ENCODE results near the gene EDRF1.
A peak's percentile ranks its signal among the peaks of the same experiment; 100 is the strongest.

Gene EDRF1

DNA sequence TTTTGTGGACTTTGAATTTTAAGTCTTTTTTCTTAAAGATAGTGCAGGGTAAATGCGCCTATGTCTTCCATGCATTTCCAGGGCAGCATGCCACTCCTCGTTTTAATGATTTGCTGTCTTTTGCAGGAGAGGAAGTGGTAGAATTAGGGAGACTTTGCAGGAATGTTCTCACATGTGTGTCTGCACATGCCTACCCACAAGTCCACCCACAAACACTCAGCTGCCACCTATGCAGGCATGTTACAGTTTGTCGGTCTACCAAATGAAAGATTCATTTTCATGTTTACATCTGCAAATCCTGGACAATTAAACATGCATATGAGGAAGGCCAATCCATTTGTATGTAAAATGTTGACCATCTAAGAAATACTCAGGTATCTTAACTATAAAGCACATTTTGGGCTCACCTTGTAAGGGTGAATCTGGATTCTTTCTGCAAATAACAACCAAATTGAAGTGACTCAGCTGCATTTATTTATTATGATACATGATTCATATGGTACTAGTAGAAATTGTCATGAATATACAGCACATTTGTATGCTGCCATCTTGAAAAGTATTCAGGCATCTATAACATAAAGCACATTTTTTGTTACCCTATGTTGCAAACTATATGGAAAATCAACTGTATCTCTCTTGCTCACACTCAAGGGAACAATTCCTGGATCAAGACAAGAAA is 31.9 kb upstream of the EDRF1 start:
- H3K9me3 ChIP-seq (ENCODE audit: control insufficient read depth, insufficient read depth, low read depth, low read length) = no peaks in the 10 kb centered on the region
- H3K27ac ChIP-seq (ENCODE audit: extremely low read depth, low read depth, low read length) = no peak overlapping the region
- no peak for TF ChIP-seq ZNF701 (tag by site-specific recombination; IDR thresholded peaks at IDR 0.05)
- no peak for TF ChIP-seq ZIC2 (tag by site-specific recombination; IDR thresholded peaks at IDR 0.05)
- TF ChIP-seq, protein P1, sequence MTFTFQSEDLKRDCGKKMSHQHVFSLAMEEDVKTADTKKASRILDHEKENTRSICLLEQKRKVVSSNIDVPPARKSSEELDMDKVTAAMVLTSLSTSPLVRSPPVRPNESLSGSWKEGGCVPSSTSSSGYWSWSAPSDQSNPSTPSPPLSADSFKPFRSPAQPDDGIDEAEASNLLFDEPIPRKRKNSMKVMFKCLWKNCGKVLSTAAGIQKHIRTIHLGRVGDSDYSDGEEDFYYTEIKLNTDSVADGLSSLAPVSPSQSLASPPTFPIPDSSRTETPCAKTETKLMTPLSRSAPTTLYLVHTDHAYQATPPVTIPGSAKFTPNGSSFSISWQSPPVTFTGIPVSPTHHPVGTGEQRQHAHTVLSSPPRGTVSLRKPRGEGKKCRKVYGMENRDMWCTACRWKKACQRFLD (tag by site-specific recombination; IDR thresholded peaks at IDR 0.05) = no peak
- TF ChIP-seq, protein P2, sequence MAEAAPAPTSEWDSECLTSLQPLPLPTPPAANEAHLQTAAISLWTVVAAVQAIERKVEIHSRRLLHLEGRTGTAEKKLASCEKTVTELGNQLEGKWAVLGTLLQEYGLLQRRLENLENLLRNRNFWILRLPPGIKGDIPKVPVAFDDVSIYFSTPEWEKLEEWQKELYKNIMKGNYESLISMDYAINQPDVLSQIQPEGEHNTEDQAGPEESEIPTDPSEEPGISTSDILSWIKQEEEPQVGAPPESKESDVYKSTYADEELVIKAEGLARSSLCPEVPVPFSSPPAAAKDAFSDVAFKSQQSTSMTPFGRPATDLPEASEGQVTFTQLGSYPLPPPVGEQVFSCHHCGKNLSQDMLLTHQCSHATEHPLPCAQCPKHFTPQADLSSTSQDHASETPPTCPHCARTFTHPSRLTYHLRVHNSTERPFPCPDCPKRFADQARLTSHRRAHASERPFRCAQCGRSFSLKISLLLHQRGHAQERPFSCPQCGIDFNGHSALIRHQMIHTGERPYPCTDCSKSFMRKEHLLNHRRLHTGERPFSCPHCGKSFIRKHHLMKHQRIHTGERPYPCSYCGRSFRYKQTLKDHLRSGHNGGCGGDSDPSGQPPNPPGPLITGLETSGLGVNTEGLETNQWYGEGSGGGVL (tag by site-specific recombination; IDR thresholded peaks at IDR 0.05) = no peak
- TF ChIP-seq ZNF19 (tag by site-specific recombination; IDR thresholded peaks at IDR 0.05; ENCODE audit: low read depth) = no peak
- TF ChIP-seq, protein P3, sequence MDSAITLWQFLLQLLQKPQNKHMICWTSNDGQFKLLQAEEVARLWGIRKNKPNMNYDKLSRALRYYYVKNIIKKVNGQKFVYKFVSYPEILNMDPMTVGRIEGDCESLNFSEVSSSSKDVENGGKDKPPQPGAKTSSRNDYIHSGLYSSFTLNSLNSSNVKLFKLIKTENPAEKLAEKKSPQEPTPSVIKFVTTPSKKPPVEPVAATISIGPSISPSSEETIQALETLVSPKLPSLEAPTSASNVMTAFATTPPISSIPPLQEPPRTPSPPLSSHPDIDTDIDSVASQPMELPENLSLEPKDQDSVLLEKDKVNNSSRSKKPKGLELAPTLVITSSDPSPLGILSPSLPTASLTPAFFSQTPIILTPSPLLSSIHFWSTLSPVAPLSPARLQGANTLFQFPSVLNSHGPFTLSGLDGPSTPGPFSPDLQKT (IDR thresholded peaks at IDR 0.05; ENCODE audit: borderline replicate concordance, low read depth, low read length) = no peak
- POLR2A ChIA-PET = no interaction called here
- H3K4me3 ChIP-seq (ENCODE audit: low read depth, low read length) = no peak overlapping the region
- H3K4me1 ChIP-seq (ENCODE audit: control insufficient read depth, insufficient read depth, low read length) = peaks cover 26% of the 10 kb centered on the region
- CTCF ChIA-PET = interaction anchor here (0.7 kb wide), 1 partner anchor 695 kb away, joined by 4 read pairs; no protein-coding TSS in a partner anchor
- no peaks in the 10 kb centered on the region for H3K36me3 ChIP-seq (ENCODE audit: control insufficient read depth in 2 of 2, insufficient read depth in 1 of 2, low read length in 2 of 2)

DNA sequence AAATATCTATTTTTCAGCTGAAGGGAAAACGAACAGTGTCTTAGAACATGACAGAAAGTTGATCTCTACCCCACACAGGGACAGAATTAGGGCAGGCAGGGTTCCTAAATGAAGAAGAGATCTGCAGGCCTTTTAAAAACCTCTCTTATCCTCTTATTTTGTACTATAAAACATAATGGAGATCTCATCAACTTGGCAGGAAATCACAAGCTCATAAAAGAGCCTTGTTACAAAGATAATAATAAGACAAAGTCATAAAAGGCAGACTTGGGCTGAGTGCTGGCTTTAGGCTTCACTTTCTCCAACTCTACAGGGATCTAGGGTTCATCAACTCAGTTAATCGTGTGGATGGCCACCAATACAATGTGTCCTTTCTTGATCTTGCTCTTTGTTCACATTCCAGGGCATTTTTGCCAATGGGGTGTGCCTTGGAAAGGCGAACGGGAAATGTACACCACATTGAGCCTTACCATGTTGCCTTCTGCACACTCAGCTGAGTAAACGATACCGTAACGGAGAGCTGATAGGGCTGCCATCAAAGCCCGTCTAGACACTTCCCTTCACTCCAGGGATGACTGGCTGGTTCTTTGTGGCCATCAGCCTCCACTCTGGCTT is 29.4 kb upstream of the EDRF1 start:
- Histone ChIP-seq H3K36me3 (ENCODE audit: control insufficient read depth in 2 of 2, insufficient read depth in 1 of 2, low read length in 2 of 2) (no peaks in the 10 kb centered on the region), H3K4me1 (ENCODE audit: control insufficient read depth, insufficient read depth, low read length) (peaks cover 30% of the 10 kb centered on the region), H3K9me3 (ENCODE audit: control insufficient read depth, insufficient read depth, low read depth, low read length) (no peaks in the 10 kb centered on the region), H3K4me3 (ENCODE audit: low read depth, low read length) (no peak overlapping the region), H3K27ac (ENCODE audit: extremely low read depth, low read depth, low read length) (peak overlapping the region; percentile 35; the same call in 1 of the 2 replicates)
- ChIA-PET POLR2A (no interaction called here), CTCF (no interaction called here)
- 0 out of 2 replicates have a peak, but pooled peaks have one; percentile 23 for TF ChIP-seq ZSCAN30 (tag by site-specific recombination; IDR thresholded peaks at IDR 0.05)
- no peak for TF ChIP-seq ZNF324 (tag by site-specific recombination; IDR thresholded peaks at IDR 0.05)
- TF ChIP-seq, protein P3 (IDR thresholded peaks at IDR 0.05; ENCODE audit: borderline replicate concordance, low read depth, low read length) = no peak
- TF ChIP-seq ZNF658 (tag by site-specific recombination; IDR thresholded peaks at IDR 0.05) = no peak
- no peak for TF ChIP-seq ZBTB21 (tag by site-specific recombination; IDR thresholded peaks at IDR 0.05)
- TF ChIP-seq BCL11B (tag by site-specific recombination; IDR thresholded peaks at IDR 0.05; ENCODE audit: low read depth) = 0 out of 2 replicates have a peak, but pooled peaks have one; percentile 32
- no peak for TF ChIP-seq ZNF48 (tag by site-specific recombination; IDR thresholded peaks at IDR 0.05)
- TF ChIP-seq HOXA7 (CRISPR knock-in tag; IDR thresholded peaks at IDR 0.05; ENCODE audit: borderline replicate concordance) = no peak
- TF ChIP-seq, protein P2 (tag by site-specific recombination; IDR thresholded peaks at IDR 0.05) = no peak
- no peak for TF ChIP-seq ZNF37A (tag by site-specific recombination; IDR thresholded peaks at IDR 0.05)
- TF ChIP-seq ZNF76 (tag by site-specific recombination; IDR thresholded peaks at IDR 0.05; ENCODE audit: borderline replicate concordance, low read depth) = no peak
- no peak for TF ChIP-seq ZNF571 (tag by site-specific recombination; IDR thresholded peaks at IDR 0.05)
- TF ChIP-seq PRDM1 (tag by site-specific recombination; IDR thresholded peaks at IDR 0.05) = no peak
- 0 out of 2 replicates have a peak, but pooled peaks have one; percentile 25 for TF ChIP-seq ZXDB (tag by site-specific recombination; IDR thresholded peaks at IDR 0.05)
- TF ChIP-seq KLF10 (tag by site-specific recombination; IDR thresholded peaks at IDR 0.05) = no peak
- no peak for TF ChIP-seq ZNF529 (tag by site-specific recombination; IDR thresholded peaks at IDR 0.05; ENCODE audit: insufficient replicate concordance)
- no peak for TF ChIP-seq ZFHX2 (tag by site-specific recombination; conservative IDR thresholded peaks at IDR 0.05)
- TF ChIP-seq, protein P4, sequence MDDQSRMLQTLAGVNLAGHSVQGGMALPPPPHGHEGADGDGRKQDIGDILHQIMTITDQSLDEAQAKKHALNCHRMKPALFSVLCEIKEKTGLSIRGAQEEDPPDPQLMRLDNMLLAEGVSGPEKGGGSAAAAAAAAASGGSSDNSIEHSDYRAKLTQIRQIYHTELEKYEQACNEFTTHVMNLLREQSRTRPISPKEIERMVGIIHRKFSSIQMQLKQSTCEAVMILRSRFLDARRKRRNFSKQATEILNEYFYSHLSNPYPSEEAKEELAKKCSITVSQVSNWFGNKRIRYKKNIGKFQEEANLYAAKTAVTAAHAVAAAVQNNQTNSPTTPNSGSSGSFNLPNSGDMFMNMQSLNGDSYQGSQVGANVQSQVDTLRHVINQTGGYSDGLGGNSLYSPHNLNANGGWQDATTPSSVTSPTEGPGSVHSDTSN (CRISPR knock-in tag; IDR thresholded peaks at IDR 0.05) = no peak
- TF ChIP-seq ZBTB1 (tag by site-specific recombination; IDR thresholded peaks at IDR 0.05) = no peak
- no peak for TF ChIP-seq ZNF175 (tag by site-specific recombination; IDR thresholded peaks at IDR 0.05)

Data from HEK293 (cell line).